Measurements from ENCODE around the gene ITGA8. TPM values are rescaled to one million over a fixed set of nuclear protein-coding genes. Genes with fewer than 3 reads are reported as not detected.

ITGA8 gene
- total RNA-seq, 1 donor from 2014 or later, result 6.9 TPM

- H3K4me3 Mint-ChIP-seq (ENCODE audit: unreplicated experiment), result no peak overlapping the region
- DNase-seq (ENCODE audit: extremely low spot score, unreplicated experiment), result no peak
- H3K27me3 Mint-ChIP-seq (ENCODE audit: unreplicated experiment), result no peaks in the 10 kb centered on the region
- TF ChIP-seq, protein P1, sequence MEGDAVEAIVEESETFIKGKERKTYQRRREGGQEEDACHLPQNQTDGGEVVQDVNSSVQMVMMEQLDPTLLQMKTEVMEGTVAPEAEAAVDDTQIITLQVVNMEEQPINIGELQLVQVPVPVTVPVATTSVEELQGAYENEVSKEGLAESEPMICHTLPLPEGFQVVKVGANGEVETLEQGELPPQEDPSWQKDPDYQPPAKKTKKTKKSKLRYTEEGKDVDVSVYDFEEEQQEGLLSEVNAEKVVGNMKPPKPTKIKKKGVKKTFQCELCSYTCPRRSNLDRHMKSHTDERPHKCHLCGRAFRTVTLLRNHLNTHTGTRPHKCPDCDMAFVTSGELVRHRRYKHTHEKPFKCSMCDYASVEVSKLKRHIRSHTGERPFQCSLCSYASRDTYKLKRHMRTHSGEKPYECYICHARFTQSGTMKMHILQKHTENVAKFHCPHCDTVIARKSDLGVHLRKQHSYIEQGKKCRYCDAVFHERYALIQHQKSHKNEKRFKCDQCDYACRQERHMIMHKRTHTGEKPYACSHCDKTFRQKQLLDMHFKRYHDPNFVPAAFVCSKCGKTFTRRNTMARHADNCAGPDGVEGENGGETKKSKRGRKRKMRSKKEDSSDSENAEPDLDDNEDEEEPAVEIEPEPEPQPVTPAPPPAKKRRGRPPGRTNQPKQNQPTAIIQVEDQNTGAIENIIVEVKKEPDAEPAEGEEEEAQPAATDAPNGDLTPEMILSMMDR (IDR thresholded peaks at IDR 0.05), result no peak
- H3K9me3 Mint-ChIP-seq (ENCODE audit: unreplicated experiment), result peaks cover 5% of the 10 kb centered on the region
- H3K27ac Mint-ChIP-seq (ENCODE audit: unreplicated experiment), result no peak overlapping the region
- H3K36me3 Mint-ChIP-seq (ENCODE audit: unreplicated experiment), result no peaks in the 10 kb centered on the region
- peaks cover 26% of the 10 kb centered on the region for H3K4me1 Mint-ChIP-seq (ENCODE audit: unreplicated experiment)
These were observed 92.8 kb downstream of the ITGA8 start for GRCh38 chr10:15626937-15627336.

DNA sequence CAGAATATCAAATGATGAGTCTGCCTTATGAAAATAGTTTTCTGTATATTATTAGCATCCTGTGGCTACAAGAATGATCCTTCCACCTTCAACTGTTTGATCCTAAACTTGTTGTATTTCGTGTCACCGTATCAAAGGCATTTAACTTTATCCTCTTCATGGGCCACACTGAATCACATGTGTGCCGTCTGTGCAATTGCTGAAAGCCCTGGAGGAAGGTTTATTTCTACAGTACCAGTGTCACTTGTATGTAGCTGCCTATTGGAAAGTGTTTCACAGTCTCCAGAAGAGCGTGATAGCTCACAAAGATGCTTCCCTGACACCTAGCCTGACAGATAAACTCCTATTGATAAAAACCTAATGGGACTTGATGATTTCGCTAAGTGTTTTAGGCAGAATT is 94.5 kb downstream of the ITGA8 start:
- Mint-ChIP-seq H3K4me3 (ENCODE audit: unreplicated experiment) (no peak overlapping the region), H3K27ac (ENCODE audit: unreplicated experiment) (peak overlapping the region; percentile 42), H3K9me3 (ENCODE audit: unreplicated experiment) (peaks cover 5% of the 10 kb centered on the region), H3K4me1 (ENCODE audit: unreplicated experiment) (peaks cover 43% of the 10 kb centered on the region), H3K27me3 (ENCODE audit: unreplicated experiment) (no peaks in the 10 kb centered on the region), H3K36me3 (ENCODE audit: unreplicated experiment) (no peaks in the 10 kb centered on the region)
- TF ChIP-seq, protein P1 (IDR thresholded peaks at IDR 0.05), result no peak
- no peak for DNase-seq (ENCODE audit: extremely low spot score, unreplicated experiment)

- no peak for DNase-seq (ENCODE audit: extremely low spot score, unreplicated experiment)
These were observed 95.1 kb downstream of the ITGA8 start for GRCh38 chr10:15624401-15625196.

DNA sequence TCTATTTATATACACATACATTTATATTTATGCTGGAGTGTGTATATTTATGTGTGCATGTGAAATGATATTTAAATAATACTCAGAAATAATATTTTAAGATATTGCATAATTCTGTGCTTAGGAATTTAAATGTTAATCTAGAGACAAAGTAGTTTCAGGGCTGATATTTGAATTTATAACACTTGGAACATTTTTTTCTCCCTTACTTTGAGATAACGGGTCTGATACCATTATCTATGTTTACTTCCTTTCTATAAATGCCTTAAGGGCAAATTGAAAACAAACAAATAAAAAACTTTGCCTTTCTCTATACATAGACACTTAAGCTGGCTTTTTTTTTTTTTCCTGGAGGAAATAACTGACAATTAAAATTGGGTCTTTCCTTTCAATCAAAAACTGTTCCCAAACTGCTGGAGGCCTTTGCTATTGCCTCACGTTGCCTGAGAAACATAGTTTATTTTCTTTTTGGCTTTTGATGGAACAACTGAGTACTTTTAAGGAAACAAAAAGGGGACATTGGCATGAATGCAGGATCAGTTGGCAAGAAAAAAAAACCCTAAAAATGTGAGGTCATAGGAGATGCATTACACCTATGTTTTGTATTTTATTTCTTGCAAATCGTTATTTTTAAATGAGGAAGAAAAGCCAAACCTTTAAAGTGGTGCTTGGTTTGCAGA is 98.7 kb downstream of the ITGA8 start:
- TF ChIP-seq, protein P1 (IDR thresholded peaks at IDR 0.05), result no peak
- Mint-ChIP-seq H3K27ac (ENCODE audit: unreplicated experiment) (peak overlapping the region; percentile 78), H3K27me3 (ENCODE audit: unreplicated experiment) (no peaks in the 10 kb centered on the region), H3K9me3 (ENCODE audit: unreplicated experiment) (no peaks in the 10 kb centered on the region), H3K4me3 (ENCODE audit: unreplicated experiment) (no peak overlapping the region), H3K36me3 (ENCODE audit: unreplicated experiment) (no peaks in the 10 kb centered on the region), H3K4me1 (ENCODE audit: unreplicated experiment) (peaks cover 46% of the 10 kb centered on the region)
- DNase-seq (ENCODE audit: extremely low spot score, unreplicated experiment), result no peak

More at GRCh38 chr10:15624401-15625196, 95.1 kb downstream of the ITGA8 start:
- Mint-ChIP-seq H3K27ac (ENCODE audit: unreplicated experiment) (peak overlapping the region; percentile 42), H3K9me3 (ENCODE audit: unreplicated experiment) (peaks cover 5% of the 10 kb centered on the region), H3K4me1 (ENCODE audit: unreplicated experiment) (peaks cover 48% of the 10 kb centered on the region), H3K27me3 (ENCODE audit: unreplicated experiment) (no peaks in the 10 kb centered on the region), H3K36me3 (ENCODE audit: unreplicated experiment) (no peaks in the 10 kb centered on the region), H3K4me3 (ENCODE audit: unreplicated experiment) (no peak overlapping the region)
- TF ChIP-seq, protein P1 (IDR thresholded peaks at IDR 0.05), result no peak

GRCh38 chr10:15620337-15620736 is 99.4 kb downstream of the ITGA8 start:
- Mint-ChIP-seq H3K27ac (ENCODE audit: unreplicated experiment) (peak overlapping the region; percentile 78), H3K9me3 (ENCODE audit: unreplicated experiment) (no peaks in the 10 kb centered on the region), H3K36me3 (ENCODE audit: unreplicated experiment) (no peaks in the 10 kb centered on the region), H3K27me3 (ENCODE audit: unreplicated experiment) (no peaks in the 10 kb centered on the region), H3K4me1 (ENCODE audit: unreplicated experiment) (peaks cover 44% of the 10 kb centered on the region), H3K4me3 (ENCODE audit: unreplicated experiment) (no peak overlapping the region)
- DNase-seq (ENCODE audit: extremely low spot score, unreplicated experiment), result no peak
- TF ChIP-seq, protein P1 (IDR thresholded peaks at IDR 0.05), result no peak

Measured in osteocyte (in vitro differentiated cells).